Endothelial cell of umbilical vein (primary cell): ENCODE results near the gene RNF133. TPM values are rescaled to one million over a fixed set of nuclear protein-coding genes. Genes with fewer than 3 reads are reported as not detected.

Source experiments
- BruUV-seq: library from RNA; stranded (reverse); fragments of 400-500 nt; replicated peaks from 2 replicates; lab custom pipeline; 2021; lab: Mats Ljungman, UMichigan
- CTCF ChIA-PET: fragments of 300-600, 350-600 bp; sonication (Branson Sonifier 250); formaldehyde crosslinking; loops from one replicate; lab custom pipeline; 2021; ENCODE audit warnings: antibody characterized with exemption, inconsistent platforms; lab: Charles Lee
- POLR2A ChIA-PET: fragments of 300-600, 350-600 bp; sonication (Branson Sonifier 250); formaldehyde crosslinking; loops from one replicate; lab custom pipeline; 2021; ENCODE audit warnings: antibody characterized with exemption, inconsistent platforms; lab: Charles Lee
- DNase-seq: peaks from one replicate; pipeline ENCODE4 v3.0.0-alpha.2; 2011; ENCODE audit warnings: low read depth, low spot score
- FAIRE-seq: peaks from 2 replicates; lab custom pipeline; 2011; peaks lifted over from hg19 to GRCh38; lab: Jason Lieb, UNC
- H2AFZ ChIP-seq: 2 replicates; pipeline ENCODE4 v1.6.0; 2012; ENCODE audit warnings: low read depth, low read length, control low read depth, inconsistent platforms
- H3K27ac ChIP-seq: 2 replicates; pipeline ENCODE4 v1.5.1; 2011; ENCODE audit warnings: low read depth, mild to moderate bottlenecking, control low read depth, low read length, moderate library complexity; ENCODE audit not compliant: insufficient read depth
- H3K27me3 ChIP-seq, 2 experiments: 2 replicates each; pipeline versions ENCODE4 v1.6.0 to v1.6.1; 2011; ENCODE audit warnings: low read length in 2 of 2, mixed read lengths in 1 of 2; ENCODE audit not compliant: control insufficient read depth in 2 of 2, insufficient read depth in 2 of 2
- H3K36me3 ChIP-seq, 2 experiments: 2 replicates in 1 of 2; 3 replicates in 1 of 2; pipeline ENCODE4 v1.5.1; 2011; ENCODE audit warnings: low read length in 2 of 2, mild to moderate bottlenecking in 1 of 2, moderate library complexity in 1 of 2; ENCODE audit not compliant: control insufficient read depth in 2 of 2, insufficient read depth in 2 of 2; ENCODE audit errors: extremely low read depth in 1 of 2
- H3K4me1 ChIP-seq: 3 replicates; pipeline ENCODE4 v1.5.1; 2011; ENCODE audit warnings: mild to moderate bottlenecking, low read length; ENCODE audit not compliant: control insufficient read depth, insufficient read depth; ENCODE audit errors: extremely low read depth
- H3K4me2 ChIP-seq: 2 replicates; pipeline ENCODE4 v1.6.1; 2011; ENCODE audit warnings: low read length, control low read depth, mixed read lengths; ENCODE audit not compliant: insufficient read depth
- H3K4me3 ChIP-seq, 3 experiments: fragments of 200-600 bp in 1 of 3; sonication (generic), shearing (Covaris generic) in 1 of 3; replicated peaks in 1 of 3; 2 replicates each; pipeline ENCODE4 v1.5.1; 2011 to 2016; ENCODE audit warnings: control low read depth in 3 of 3, low read length in 3 of 3, mild to moderate bottlenecking in 2 of 3, inconsistent platforms in 1 of 3, low read depth in 1 of 3, moderate library complexity in 1 of 3; ENCODE audit not compliant: insufficient read depth in 1 of 3
- H3K79me2 ChIP-seq: 2 replicates; pipeline ENCODE4 v1.6.0; 2012; ENCODE audit warnings: low read length, inconsistent platforms; ENCODE audit not compliant: control insufficient read depth, insufficient read depth
- H3K9ac ChIP-seq: replicated peaks from 2 replicates; pipeline ENCODE3; 2011; ENCODE audit warnings: low read length, control low read depth; ENCODE audit not compliant: insufficient read depth; ENCODE audit errors: extremely low read depth
- H3K9me1 ChIP-seq: replicated peaks from 3 replicates; pipeline ENCODE4 v1.6.0; 2011; ENCODE audit warnings: mild to moderate bottlenecking, low read length; ENCODE audit not compliant: control insufficient read depth, insufficient read depth; ENCODE audit errors: extremely low read depth
- H3K9me3 ChIP-seq: replicated peaks from 2 replicates; pipeline ENCODE4 v1.5.1; 2012; ENCODE audit warnings: low read length, inconsistent platforms; ENCODE audit not compliant: control insufficient read depth, insufficient read depth
- H4K20me1 ChIP-seq: replicated peaks from 2 replicates; pipeline ENCODE3; 2011; ENCODE audit warnings: mild to moderate bottlenecking, low read length; ENCODE audit not compliant: control insufficient read depth, insufficient read depth; ENCODE audit errors: extremely low read depth
- JUN ChIP-seq: IDR thresholded peaks from 2 replicates; pipeline ENCODE4 v1.6.1; 2011; ENCODE audit warnings: borderline replicate concordance, low read depth; ENCODE audit not compliant: insufficient read length, insufficient read depth
- POLR2A ChIP-seq: IDR thresholded peaks from 2 replicates; pipeline ENCODE4 v1.6.1; 2012; ENCODE audit warnings: low read depth, mild to moderate bottlenecking, control low read depth, low read length
- dilution Hi-C: fragments of 300-500 bp; cut with MboI; formaldehyde crosslinking; loops from one replicate; pipeline ENCODE4 v1.15.0; 2019; ENCODE audit warnings: low sequenced_read_pairs; ENCODE audit not compliant: extremely low pct_ligation_motif_present
- intact Hi-C: fragments of 100-400 bp; cut with micrococcal nuclease; formaldehyde crosslinking; loops from one replicate; pipeline ENCODE4 v1.10.0; 2022
- polyA plus RNA-seq, 4 experiments: library from polyadenylated mRNA; depleted of rRNA in 3 of 4; stranded (reverse) in 3 of 4; unstranded in 1 of 4; fragments of >200 nt; gene quantifications; 2 replicates each; pipeline versions ENCODE4 v1.2.1 to v1.2.3, GENCODE V29; 2011 to 2012; ENCODE audit warnings: missing spikeins in 1 of 4
- total RNA-seq: library from RNA; stranded (reverse); gene quantifications from 2 replicates; pipeline ENCODE4 v1.2.3, GENCODE V29; 2021

The RNF133 gene
- total and polyA plus RNA-seq, 2 donors (not counting 3 experiments of a cell fraction or from before 2014, with no cell fraction given): 0.93 TPM; not detected in 1

DNA sequence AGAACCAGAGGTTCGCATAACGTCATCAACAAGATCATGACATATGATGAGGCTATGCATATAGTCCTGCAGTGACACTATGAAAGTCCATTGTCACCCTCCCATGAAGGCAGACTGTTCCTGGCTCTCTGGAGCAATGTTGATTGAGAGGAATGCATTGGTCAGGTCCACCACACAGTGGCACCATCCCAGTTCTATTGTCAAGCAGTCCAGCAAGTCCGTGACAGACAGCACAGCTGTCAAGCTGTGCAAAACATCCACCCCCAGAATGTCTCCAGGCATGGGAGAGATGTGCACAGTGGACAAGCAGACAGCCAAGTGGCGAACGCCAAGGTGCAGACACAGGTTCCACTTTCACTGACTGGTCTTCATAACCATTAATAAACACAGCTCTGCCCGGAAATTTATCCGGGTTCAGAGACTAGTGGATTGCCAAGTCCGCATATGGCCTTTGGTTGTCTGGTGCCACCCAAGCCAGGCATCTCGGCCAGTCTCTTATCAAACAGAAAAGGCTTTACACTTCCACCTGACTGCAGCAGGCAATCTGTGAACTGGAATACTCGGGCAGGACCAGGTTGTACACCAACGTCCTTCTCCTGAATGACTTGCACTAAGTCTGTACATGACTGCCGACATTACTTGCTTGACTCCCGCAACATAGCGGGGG lies 7.2 kb downstream of the RNF133 start:
- BruUV-seq: no TSS peak
- H3K27ac ChIP-seq: no peak overlapping the region
- POLR2A ChIA-PET: no interaction called here
- no peaks in the 10 kb centered on the region for H3K9me3 ChIP-seq
- H3K79me2 ChIP-seq: no peaks in the 10 kb centered on the region
- H2AFZ ChIP-seq: no peak overlapping the region
- H3K36me3 ChIP-seq: no peaks in the 10 kb centered on the region
- no peaks in the 10 kb centered on the region for H3K27me3 ChIP-seq
- CTCF ChIA-PET: no interaction called here
- TF ChIP-seq JUN: no peak
- H3K4me1 ChIP-seq: no peaks in the 10 kb centered on the region
- no peak overlapping the region for H3K4me3 ChIP-seq
- FAIRE-seq: no peak
- no peaks in the 10 kb centered on the region for H3K9me1 ChIP-seq
- no peaks in the 10 kb centered on the region for H4K20me1 ChIP-seq
- dilution Hi-C loops (no loop called here), intact Hi-C loops (no loop called here)
- H3K4me2 ChIP-seq: no peak overlapping the region
- no peak overlapping the region for H3K9ac ChIP-seq
- DNase-seq: no peak

DNA sequence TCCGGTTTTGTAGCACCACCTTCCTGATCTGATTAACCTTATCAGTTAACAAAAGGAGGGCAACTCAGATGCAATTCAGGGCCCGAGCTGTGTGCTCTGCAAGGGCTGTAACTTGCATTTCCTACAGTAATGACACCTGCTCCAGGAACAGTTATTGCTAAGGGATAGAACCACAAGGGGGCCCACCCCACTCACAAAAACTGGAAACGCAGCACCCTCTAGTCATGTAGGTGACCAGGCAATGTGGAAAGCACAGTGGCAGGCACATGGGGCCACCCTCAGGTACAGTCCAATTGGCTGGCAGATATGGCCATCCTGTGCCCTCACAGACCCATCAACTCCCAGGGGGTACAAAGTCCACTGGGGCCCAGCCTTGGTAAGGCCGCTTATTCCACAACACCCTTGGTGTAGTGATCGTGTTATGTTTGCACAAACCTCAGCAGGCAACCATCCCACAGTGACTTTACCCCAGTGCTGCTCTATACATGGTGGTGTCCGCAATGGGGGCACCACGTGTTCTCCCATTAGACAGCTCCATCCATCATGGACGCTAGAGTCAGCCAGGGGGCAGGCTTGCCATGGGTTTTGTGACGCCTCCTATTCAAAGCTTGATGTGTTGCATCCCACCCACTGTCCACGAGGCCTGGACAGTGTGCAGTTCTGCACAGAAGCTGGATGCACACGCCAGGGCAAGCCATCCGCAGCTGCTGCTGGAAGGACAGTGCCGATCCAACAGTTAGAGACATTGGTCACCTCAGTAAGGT lies 9.4 kb downstream of the RNF133 start:
- no peaks in the 10 kb centered on the region for H4K20me1 ChIP-seq
- POLR2A ChIA-PET: no interaction called here
- H3K4me3 ChIP-seq: no peak overlapping the region
- TF ChIP-seq POLR2A: no peak
- no peak for TF ChIP-seq JUN
- no peak for DNase-seq
- H3K9me3 ChIP-seq: no peaks in the 10 kb centered on the region
- H3K27me3 ChIP-seq: no peaks in the 10 kb centered on the region
- no peak overlapping the region for H2AFZ ChIP-seq
- BruUV-seq: no TSS peak
- H3K9me1 ChIP-seq: no peaks in the 10 kb centered on the region
- dilution Hi-C loops (no loop called here), intact Hi-C loops (no loop called here)
- no peak overlapping the region for H3K27ac ChIP-seq
- CTCF ChIA-PET: no interaction called here
- no peak for FAIRE-seq
- no peak overlapping the region for H3K4me2 ChIP-seq
- no peaks in the 10 kb centered on the region for H3K4me1 ChIP-seq
- no peaks in the 10 kb centered on the region for H3K79me2 ChIP-seq
- no peaks in the 10 kb centered on the region for H3K36me3 ChIP-seq
- no peak overlapping the region for H3K9ac ChIP-seq
